ENCODE data around the gene FXYD2. TPM values are rescaled to one million over a fixed set of nuclear protein-coding genes. Genes with fewer than 3 reads are reported as not detected.

FXYD2 gene
- total and polyA plus RNA-seq, 9 of the 15 experiments (the other 6 are each of a cell fraction or from before 2014, with no cell fraction given), result not detected

GRCh38 chr11:117842131-117842941 is 17.8 kb upstream of the FXYD2 start (continued):
- TF ChIP-seq ZNF592 (IDR thresholded peaks at IDR 0.05), result 0 out of 2 replicates have a peak, but pooled peaks have one; percentile 20
- TF ChIP-seq SAFB (IDR thresholded peaks at IDR 0.05; ENCODE audit: borderline replicate concordance, low read depth, low read length), result no peak
- TF ChIP-seq PRPF4 (IDR thresholded peaks at IDR 0.05; ENCODE audit: insufficient read depth, low read depth, low read length, poor library complexity, severe bottlenecking), result no peak
- TF ChIP-seq GATAD2B (IDR thresholded peaks at IDR 0.05; ENCODE audit: borderline replicate concordance), result no peak
- peak; percentile 82 for TF ChIP-seq MGA (IDR thresholded peaks at IDR 0.05)
- no peak for TF ChIP-seq NFE2L1 (tag; IDR thresholded peaks at IDR 0.05; ENCODE audit: borderline replicate concordance, low read depth)
- no peak for TF ChIP-seq ARID2 (IDR thresholded peaks at IDR 0.05)
- TF ChIP-seq BMI1 (IDR thresholded peaks at IDR 0.05; ENCODE audit: low read length), result no peak
- TF ChIP-seq LARP7 (IDR thresholded peaks at IDR 0.05), result no peak
- TF ChIP-seq ZNF79 (CRISPR knock-in tag; IDR thresholded peaks at IDR 0.05; ENCODE audit: low read depth), result no peak
- no peak for TF ChIP-seq POLR2AphosphoS5 (IDR thresholded peaks at IDR 0.05; ENCODE audit: control insufficient read depth, insufficient read depth, low read depth, low read length)
